Thyroid gland (tissue), 4 donors: ENCODE results near the gene OR2H2.

Source experiments
- CTCF ChIP-seq, 6 experiments: fragments of 200-600 bp in 3 of 6; fragments of 450-650 bp in 3 of 6; sonication (generic) in 3 of 6; IDR thresholded peaks; one replicate each; pipeline ENCODE4 v1.5.1; 2016 to 2019; ENCODE audit warnings: antibody characterized with exemption in 6 of 6, mild to moderate bottlenecking in 2 of 6, inconsistent platforms in 1 of 6, moderate library complexity in 1 of 6
- POLR2A ChIP-seq, 2 donors: fragments of 450-650 bp; IDR thresholded peaks; one replicate each; pipeline ENCODE4 v1.6.1; 2017; ENCODE audit warnings: antibody characterized with exemption in 2 of 2, mild to moderate bottlenecking in 2 of 2, moderate library complexity in 1 of 2

GRCh38 chr6:29603456-29603855, 18.5 kb downstream of the OR2H2 start:
- TF ChIP-seq POLR2A (IDR thresholded peaks at IDR 0.05) (no peak), CTCF (IDR thresholded peaks at IDR 0.05) (no peak)
